IPS-NIHi11 (cell line): ENCODE measurements around the gene CCNJ.
A peak's percentile ranks its signal among the peaks of the same experiment; 100 is the strongest.

Experiments
- DNase-seq: peaks from one replicate; pipeline ENCODE4 v3.0.0; 2012; ENCODE audit warnings: mixed read lengths, low spot score

Gene CCNJ

GRCh38 chr10:96056787-96057186 is 13.4 kb downstream of the CCNJ start:
- DNase-seq, result no peak

GRCh38 chr10:96061232-96061631 is 17.8 kb downstream of the CCNJ start:
- DNase-seq, result no peak

DNA sequence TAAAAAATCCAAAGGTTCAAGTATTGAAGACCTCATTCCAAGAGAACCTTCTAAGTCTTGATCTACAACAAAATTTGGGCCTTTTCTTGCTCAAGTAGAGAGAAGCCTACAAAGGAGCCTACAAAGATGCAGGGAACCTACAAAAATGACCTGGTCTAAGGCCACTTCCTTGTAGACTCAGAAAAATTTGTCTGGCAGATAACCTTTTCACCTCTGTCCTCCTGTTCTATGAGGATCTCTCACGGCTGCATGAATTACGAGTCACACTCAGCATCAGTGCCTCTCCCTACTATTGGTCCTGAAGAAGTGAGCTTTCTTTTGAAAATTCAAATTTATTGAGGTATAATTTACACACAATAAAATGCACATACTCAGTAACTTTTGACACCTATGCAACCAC is 29.3 kb downstream of the CCNJ start:
- DNase-seq, result no peak

- DNase-seq, result no peak
Measured at GRCh38 chr10:96073722-96074121, 30.3 kb downstream of the CCNJ start.

- no peak for DNase-seq
Measured at GRCh38 chr10:96074776-96075175, 31.4 kb downstream of the CCNJ start.

- no peak for DNase-seq
Measured at GRCh38 chr10:96075977-96076376, 32.6 kb downstream of the CCNJ start.

- DNase-seq, result no peak
Measured at GRCh38 chr10:96077156-96077555, 33.8 kb downstream of the CCNJ start.

GRCh38 chr10:96082153-96082552 is 38.8 kb downstream of the CCNJ start:
- DNase-seq, result no peak

DNA sequence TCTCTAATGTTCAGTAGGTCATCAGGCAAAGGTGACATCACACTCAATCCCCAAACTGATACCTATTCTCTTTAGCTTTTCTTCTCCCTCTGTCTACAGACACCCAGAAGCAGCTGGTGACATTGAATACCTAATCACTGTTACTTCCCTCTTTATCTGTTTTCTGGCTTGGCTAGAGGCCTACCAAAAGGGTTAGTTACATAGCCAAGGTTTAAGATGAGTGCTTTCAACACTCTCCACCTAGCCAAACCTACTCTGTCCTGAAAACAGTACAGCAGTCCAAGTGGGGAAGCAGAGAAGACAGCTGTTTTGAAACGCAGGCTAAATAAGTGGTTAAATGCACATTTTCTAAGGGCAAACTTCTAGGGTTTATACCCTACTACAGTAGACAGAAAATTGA is 39.4 kb downstream of the CCNJ start:
- no peak for DNase-seq

GRCh38 chr10:96089116-96089515 is 45.7 kb downstream of the CCNJ start:
- DNase-seq, result no peak

DNA sequence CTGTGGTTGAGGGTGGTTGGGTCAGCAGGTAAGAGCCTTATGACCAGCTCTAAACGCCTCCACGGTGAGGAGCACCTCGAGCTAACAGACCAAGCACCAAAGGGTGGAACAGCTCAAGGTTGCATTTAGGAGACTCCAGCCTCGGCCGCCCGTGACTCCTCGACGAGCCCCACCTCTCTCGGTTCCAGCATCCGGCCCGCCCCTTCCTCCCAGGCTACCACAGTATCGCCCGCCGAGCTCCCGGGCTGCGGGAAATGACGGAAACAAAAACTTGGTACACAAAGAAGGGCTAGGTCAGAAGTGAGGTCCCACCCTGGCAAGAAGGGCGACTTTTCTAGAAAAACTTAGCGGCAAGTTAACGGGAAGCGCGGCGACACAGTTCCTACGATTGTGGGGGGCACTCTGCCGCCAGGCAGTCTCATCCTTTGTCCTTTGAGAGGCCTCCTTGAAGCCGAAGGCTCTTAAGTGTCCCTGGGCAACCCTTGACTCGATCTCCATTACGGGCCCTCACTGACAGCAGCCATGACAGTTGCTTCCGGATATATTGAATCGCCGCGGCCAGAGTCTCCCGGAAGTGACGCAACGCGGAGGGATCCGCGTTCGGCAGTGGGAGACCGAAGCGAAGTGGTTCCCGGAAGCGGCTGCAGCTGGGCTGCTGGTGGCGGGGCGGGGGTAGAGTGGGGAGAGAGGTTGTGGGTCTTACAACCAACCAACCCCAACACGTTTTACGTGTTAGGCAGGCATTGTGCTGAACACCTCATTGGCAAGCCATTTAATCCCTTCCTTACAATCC is 46.5 kb downstream of the CCNJ start:
- DNase-seq, result peak; percentile 76

- no peak for DNase-seq
Measured at GRCh38 chr10:96090463-96090800, 47.0 kb downstream of the CCNJ start.

DNA sequence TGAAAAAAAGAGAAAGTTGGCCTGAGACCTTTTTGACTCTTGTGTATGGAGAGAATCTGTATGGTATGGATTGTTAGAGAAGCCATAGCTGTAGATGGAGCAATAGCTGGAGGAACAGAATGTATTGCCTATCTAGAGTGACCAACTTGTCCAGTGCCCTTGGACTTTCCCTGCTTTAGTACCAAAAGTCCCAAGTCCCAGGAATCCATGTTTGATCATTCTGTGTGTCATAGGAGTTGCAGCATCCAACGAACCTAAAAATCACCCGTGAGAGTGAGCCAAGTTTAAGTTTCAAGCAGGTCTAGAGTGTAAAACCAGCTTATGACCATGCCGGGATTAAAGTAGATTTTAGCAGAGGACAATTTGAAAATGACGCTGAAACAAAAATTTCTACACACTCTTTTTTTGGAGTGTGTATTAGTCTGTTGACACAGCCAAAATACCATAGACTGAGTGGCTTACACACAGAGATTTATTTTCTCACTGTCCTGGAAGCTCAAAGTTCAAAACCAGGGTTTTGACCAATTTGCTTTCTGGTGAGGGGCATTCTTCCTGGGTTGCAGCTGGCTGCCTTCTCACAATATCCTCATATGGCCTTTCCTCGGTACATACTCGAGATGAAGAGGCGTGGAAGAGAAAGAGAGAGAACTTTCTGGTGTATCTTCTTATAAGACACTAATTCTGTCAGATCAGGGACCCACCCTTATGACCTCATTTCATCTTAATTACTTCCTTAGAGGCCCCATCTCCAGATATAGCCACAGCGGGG is 49.8 kb downstream of the CCNJ start:
- no peak for DNase-seq

DNA sequence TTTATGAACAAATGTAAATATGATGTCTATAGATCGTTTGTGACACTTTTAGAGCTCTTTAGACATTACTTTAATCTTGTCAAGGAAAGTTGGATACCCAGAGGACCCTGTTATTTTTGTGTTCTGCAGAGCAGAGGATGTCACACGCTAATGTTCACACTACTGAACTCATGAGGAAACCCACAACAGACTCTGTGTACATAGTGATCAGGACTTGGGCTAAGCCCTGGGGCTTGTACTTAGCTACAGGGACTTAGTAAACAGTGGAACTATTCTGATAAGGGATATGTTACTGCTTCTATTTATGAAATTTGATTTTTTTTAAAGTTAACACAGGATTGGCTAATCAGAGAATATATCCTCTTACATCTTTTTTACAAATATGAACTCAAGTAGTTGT is 50.6 kb downstream of the CCNJ start:
- DNase-seq, result no peak

GRCh38 chr10:96096958-96097357 is 53.6 kb downstream of the CCNJ start:
- no peak for DNase-seq

- no peak for DNase-seq
Measured at GRCh38 chr10:96097865-96098264, 54.5 kb downstream of the CCNJ start.

- no peak for DNase-seq
Measured at GRCh38 chr10:96107623-96108038, 64.2 kb downstream of the CCNJ start.
